Fibroblast of mammary gland (primary cell): ENCODE measurements around the gene RAC2.
A peak's percentile ranks its signal among the peaks of the same experiment; 100 is the strongest.

Experiments
- DNase-seq: peaks from one replicate; pipeline ENCODE4 v3.0.0-alpha.2; 2010; ENCODE audit warnings: low read depth
- H3K4me3 ChIP-seq: 2 replicates; pipeline ENCODE4 v1.5.1; 2011; ENCODE audit warnings: low read depth, mild to moderate bottlenecking, low read length, moderate library complexity; ENCODE audit not compliant: control insufficient read depth
- CTCF ChIP-seq: conservative IDR thresholded peaks from 2 replicates; pipeline ENCODE4 v1.5.1; 2011; ENCODE audit warnings: low read depth, low read length, inconsistent platforms; ENCODE audit not compliant: control insufficient read depth, insufficient read depth

Gene RAC2

GRCh38 chr22:37178350-37179125, 65.5 kb downstream of the RAC2 start:
- no peak for TF ChIP-seq CTCF
- DNase-seq = peak; percentile 20
- H3K4me3 ChIP-seq = no peak overlapping the region

DNA sequence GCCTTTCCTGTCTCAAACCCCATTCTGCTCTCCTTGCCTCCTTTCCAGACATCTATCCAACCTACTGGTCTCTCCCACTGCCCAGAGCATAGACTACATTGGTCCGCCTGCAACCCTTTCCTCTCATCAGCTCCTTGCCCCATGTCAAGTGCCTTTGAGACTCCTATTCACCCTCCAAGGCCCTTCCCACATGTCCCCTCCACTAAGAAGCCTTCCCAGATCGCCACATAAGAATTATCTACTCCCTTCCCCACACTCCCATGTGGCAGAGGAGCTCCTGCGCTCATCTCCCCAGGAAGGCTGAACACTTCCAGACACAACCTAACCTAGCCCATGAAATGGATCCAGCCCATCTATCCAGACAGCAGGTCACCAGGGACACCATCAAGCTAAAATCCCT, 66.3 kb downstream of the RAC2 start:
- H3K4me3 ChIP-seq = no peak overlapping the region
- TF ChIP-seq CTCF = no peak
- no peak for DNase-seq

GRCh38 chr22:37177221-37177620, 66.8 kb downstream of the RAC2 start:
- DNase-seq = no peak
- no peak overlapping the region for H3K4me3 ChIP-seq
- no peak for TF ChIP-seq CTCF

- H3K4me3 ChIP-seq = no peak overlapping the region
- no peak for TF ChIP-seq CTCF
- peak; percentile 90 for DNase-seq
These were observed 67.5 kb downstream of the RAC2 start for GRCh38 chr22:37176464-37177061.

- H3K4me3 ChIP-seq = no peak overlapping the region
- peak; percentile 14 for DNase-seq
- no peak for TF ChIP-seq CTCF
These were observed 68.4 kb downstream of the RAC2 start for GRCh38 chr22:37175414-37176281.
